Osteocyte (in vitro differentiated cells): ENCODE results near the gene SEMA4D. TPM values are rescaled to one million over a fixed set of nuclear protein-coding genes. Genes with fewer than 3 reads are reported as not detected.

Experiments used
- DNase-seq: peaks from one replicate; pipeline ENCODE4 v3.0.0; 2021; ENCODE audit warnings: mixed read lengths; ENCODE audit not compliant: unreplicated experiment; ENCODE audit errors: extremely low spot score
- H3K27ac Mint-ChIP-seq: one replicate; pipeline ENCODE4 v1.8.0; 2021; ENCODE audit warnings: mild to moderate bottlenecking, mixed read lengths; ENCODE audit not compliant: unreplicated experiment
- H3K27me3 Mint-ChIP-seq: one replicate; pipeline ENCODE4 v1.8.0; 2021; ENCODE audit warnings: mixed read lengths; ENCODE audit not compliant: unreplicated experiment
- H3K36me3 Mint-ChIP-seq: one replicate; pipeline ENCODE4 v1.8.0; 2021; ENCODE audit warnings: mixed read lengths; ENCODE audit not compliant: unreplicated experiment
- H3K4me1 Mint-ChIP-seq: one replicate; pipeline ENCODE4 v1.8.0; 2021; ENCODE audit warnings: mixed read lengths; ENCODE audit not compliant: unreplicated experiment
- H3K4me3 Mint-ChIP-seq: one replicate; pipeline ENCODE4 v1.8.0; 2021; ENCODE audit warnings: mild to moderate bottlenecking, moderate library complexity, mixed read lengths; ENCODE audit not compliant: unreplicated experiment
- H3K9me3 Mint-ChIP-seq: one replicate; pipeline ENCODE4 v1.8.0; 2021; ENCODE audit warnings: mixed read lengths; ENCODE audit not compliant: unreplicated experiment
- total RNA-seq: library from RNA; stranded (reverse); gene quantifications from 2 replicates; pipeline ENCODE4 v1.2.1, GENCODE V29; 2021
- TF ChIP-seq, protein P1 (sequence below): fragments of 200-600 bp; sonication (generic); IDR thresholded peaks from 2 replicates; pipeline ENCODE4 v1.5.0; 2021; ENCODE audit warnings: antibody characterized with exemption, mild to moderate bottlenecking, moderate library complexity

The SEMA4D gene
- total RNA-seq, 1 donor from 2014 or later: 2.0 TPM

DNA sequence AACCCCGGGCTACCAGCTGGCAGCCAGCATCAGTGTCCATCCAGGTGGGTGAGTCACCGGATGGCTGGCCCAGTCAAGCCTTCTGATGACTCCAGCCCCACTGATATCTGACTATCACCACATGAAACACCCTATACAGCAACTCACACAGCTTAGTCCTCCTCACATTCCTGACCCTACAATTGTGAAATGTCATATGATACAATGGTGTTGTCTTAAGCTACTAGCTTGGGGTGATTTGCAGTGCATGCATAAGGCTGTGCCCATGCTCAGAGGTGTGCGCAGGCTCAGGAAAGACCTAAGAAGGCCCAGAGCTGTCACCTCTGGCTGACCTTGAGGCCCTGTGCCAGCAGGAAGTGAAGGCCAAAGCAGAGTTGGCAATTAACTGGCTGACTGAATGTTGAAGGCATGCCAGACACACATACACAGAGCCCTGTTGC, 21.5 kb upstream of the SEMA4D start:
- Mint-ChIP-seq H3K36me3 (no peaks in the 10 kb centered on the region), H3K9me3 (no peaks in the 10 kb centered on the region), H3K4me1 (no peaks in the 10 kb centered on the region), H3K27ac (no peak overlapping the region), H3K4me3 (no peak overlapping the region), H3K27me3 (peaks cover under 1% of the 10 kb centered on the region)
- no peak for DNase-seq
- TF ChIP-seq, protein P1, sequence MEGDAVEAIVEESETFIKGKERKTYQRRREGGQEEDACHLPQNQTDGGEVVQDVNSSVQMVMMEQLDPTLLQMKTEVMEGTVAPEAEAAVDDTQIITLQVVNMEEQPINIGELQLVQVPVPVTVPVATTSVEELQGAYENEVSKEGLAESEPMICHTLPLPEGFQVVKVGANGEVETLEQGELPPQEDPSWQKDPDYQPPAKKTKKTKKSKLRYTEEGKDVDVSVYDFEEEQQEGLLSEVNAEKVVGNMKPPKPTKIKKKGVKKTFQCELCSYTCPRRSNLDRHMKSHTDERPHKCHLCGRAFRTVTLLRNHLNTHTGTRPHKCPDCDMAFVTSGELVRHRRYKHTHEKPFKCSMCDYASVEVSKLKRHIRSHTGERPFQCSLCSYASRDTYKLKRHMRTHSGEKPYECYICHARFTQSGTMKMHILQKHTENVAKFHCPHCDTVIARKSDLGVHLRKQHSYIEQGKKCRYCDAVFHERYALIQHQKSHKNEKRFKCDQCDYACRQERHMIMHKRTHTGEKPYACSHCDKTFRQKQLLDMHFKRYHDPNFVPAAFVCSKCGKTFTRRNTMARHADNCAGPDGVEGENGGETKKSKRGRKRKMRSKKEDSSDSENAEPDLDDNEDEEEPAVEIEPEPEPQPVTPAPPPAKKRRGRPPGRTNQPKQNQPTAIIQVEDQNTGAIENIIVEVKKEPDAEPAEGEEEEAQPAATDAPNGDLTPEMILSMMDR: no peak

- Mint-ChIP-seq H3K9me3 (no peaks in the 10 kb centered on the region), H3K36me3 (no peaks in the 10 kb centered on the region), H3K4me3 (no peak overlapping the region), H3K27me3 (no peaks in the 10 kb centered on the region), H3K4me1 (no peaks in the 10 kb centered on the region), H3K27ac (no peak overlapping the region)
- TF ChIP-seq, protein P1: no peak
- no peak for DNase-seq
Observed at GRCh38 chr9:89518466-89519365, 20.8 kb upstream of the SEMA4D start.

DNA sequence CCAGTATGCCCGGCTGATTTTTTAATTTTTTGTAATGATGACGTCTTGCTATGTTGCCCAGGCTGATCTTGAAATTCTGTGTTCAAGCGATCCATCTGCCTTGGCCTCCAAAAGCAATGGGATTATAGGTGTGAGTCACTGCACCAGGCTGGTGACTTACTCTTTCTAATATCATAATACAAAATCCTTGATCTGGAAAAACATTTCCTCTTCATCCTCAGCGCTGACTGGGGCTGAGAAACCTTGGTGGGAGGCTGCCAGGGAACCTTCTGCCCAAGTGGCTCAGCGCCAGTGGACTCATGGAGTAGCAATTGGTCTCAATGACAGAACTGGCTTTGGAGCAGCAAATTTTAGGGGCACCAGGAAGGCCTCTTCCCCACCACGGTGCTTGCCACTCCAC, 17.5 kb upstream of the SEMA4D start:
- Mint-ChIP-seq H3K9me3 (no peaks in the 10 kb centered on the region), H3K27me3 (peaks cover 14% of the 10 kb centered on the region), H3K4me3 (no peak overlapping the region), H3K36me3 (no peaks in the 10 kb centered on the region), H3K4me1 (no peaks in the 10 kb centered on the region), H3K27ac (no peak overlapping the region)
- TF ChIP-seq, protein P1: no peak
- DNase-seq: no peak

GRCh38 chr9:89514956-89515355, 17.0 kb upstream of the SEMA4D start:
- DNase-seq: no peak
- H3K4me3 Mint-ChIP-seq: no peak overlapping the region
- TF ChIP-seq, protein P1: no peak
- no peaks in the 10 kb centered on the region for H3K9me3 Mint-ChIP-seq
- no peaks in the 10 kb centered on the region for H3K4me1 Mint-ChIP-seq
- H3K27me3 Mint-ChIP-seq: peaks cover 14% of the 10 kb centered on the region
- no peak overlapping the region for H3K27ac Mint-ChIP-seq
- H3K36me3 Mint-ChIP-seq: no peaks in the 10 kb centered on the region

GRCh38 chr9:89514337-89514736, 16.4 kb upstream of the SEMA4D start:
- H3K27me3 Mint-ChIP-seq: peaks cover 14% of the 10 kb centered on the region
- DNase-seq: no peak
- no peaks in the 10 kb centered on the region for H3K9me3 Mint-ChIP-seq
- TF ChIP-seq, protein P1: no peak
- H3K4me3 Mint-ChIP-seq: no peak overlapping the region
- H3K27ac Mint-ChIP-seq: no peak overlapping the region
- H3K36me3 Mint-ChIP-seq: no peaks in the 10 kb centered on the region
- H3K4me1 Mint-ChIP-seq: no peaks in the 10 kb centered on the region
